Stimulated activated CD8-positive, alpha-beta memory T cell treated with anti-CD3 and anti-CD28 coated beads, Interleukin-4, amount 100 ng/mL, for 24 hours (primary cell): Measurements from ENCODE around the gene TMEM236.

ENCODE experiments used
- DNase-seq: peaks from one replicate; pipeline ENCODE4 v3.0.0-alpha.2; 2020; ENCODE audit warnings: low read depth

TMEM236 gene

DNA sequence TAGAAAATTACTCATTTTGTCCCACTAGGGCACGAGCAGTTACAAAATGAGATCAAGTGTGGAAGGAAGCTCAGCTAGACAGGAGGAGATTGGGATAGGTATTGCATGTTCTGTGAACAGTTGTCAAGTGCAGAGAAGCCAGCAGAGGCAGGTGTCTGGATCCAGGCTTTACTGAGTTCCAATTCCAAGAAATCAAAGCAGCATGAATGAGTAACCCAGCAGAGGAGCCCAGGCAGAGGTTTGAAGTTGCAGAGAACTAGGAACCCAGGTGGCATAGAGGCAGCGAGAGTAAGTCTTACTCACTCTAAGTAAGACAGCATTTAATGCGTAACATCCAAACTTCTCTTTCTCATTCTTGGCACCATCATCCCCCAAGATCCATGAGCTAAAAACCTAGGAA is 68.9 kb downstream of the TMEM236 start:
- no peak for DNase-seq

DNA sequence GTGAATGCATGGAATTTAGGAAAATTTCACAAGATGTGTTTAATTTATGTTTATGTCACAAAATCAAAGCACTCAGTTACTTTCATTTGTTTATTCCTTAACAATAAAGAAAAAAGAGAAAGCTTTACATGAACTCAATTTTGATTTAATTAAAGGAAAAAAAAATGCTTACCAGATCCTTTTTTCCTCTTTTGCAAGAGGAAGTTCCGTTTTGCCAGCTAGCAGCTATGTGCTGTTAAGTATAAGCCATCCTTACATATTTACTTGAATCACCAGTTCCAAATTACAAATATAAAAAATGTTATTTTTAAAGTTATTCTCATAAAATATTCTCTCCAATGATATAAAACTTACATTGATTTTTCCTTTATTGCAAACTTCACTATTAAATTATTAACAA is 69.9 kb downstream of the TMEM236 start:
- DNase-seq = no peak

DNA sequence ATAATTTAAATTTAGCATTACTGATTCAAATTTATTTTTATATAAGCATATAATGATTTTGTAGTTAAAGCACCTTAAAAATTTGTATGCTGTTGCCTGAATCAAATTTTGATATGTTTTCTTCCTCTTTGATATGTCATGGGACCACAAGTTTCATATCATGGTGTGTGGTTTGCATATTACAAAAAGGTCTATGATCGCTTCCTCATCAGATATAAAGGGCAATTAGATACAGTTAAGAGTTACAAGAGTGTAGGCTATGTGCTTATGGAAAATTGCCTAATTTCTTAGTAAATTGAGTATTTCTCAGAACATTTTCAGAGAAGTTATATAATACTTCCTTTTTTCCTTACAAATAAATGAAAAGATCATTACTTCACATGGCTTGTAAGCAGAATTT is 79.3 kb downstream of the TMEM236 start:
- DNase-seq = no peak

DNA sequence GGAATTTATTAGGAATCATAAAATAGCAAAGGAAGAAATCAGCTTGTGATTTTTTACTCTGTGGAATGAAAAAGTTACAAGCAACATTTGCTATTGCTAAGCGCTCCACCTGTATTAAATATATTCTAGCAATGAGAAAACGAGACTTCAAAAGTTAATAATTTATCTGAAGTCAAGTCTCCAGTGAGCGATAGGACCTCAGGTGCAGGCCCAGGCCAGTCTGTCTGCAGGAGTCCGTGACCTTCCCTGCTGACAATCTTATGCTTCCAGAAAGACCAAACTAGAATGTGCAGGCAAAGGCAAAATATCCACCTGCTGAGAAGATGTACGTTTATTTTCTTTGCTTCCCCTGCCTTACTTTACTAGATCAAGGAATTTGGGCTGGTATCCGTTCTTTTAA is 79.9 kb downstream of the TMEM236 start:
- DNase-seq = no peak

GRCh38 chr10:17833656-17834055 is 81.7 kb downstream of the TMEM236 start:
- no peak for DNase-seq

- DNase-seq = no peak
Observed at GRCh38 chr10:17835688-17836087, 83.7 kb downstream of the TMEM236 start.

GRCh38 chr10:17836942-17837341 is 84.9 kb downstream of the TMEM236 start:
- no peak for DNase-seq

DNA sequence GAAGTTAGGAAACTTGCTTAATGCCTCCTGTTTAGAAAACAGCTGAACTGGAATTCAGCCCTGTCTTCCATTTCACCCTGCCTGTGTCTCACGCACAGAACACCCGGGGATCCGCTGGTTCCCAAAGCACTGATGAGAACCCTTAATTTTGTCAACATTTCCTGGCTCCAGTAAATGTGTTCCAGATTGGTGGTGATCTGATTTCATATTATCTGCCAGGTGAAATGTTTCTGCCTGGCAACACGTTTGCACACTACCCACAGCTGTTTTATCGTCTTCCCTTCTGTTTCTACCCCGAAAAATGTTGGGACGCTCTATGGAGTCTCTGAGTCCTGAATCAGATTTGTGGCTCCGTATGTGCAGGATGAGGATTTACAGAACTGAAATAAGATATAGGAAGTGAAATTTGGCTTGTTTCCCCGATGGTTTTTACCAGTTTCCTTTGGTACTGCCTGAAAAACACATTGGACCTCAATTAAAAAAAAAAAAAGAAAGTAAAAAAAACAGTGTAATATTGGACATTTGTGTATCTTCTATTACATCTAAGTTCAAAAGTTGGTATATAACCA is 86.2 kb downstream of the TMEM236 start:
- DNase-seq = no peak

DNA sequence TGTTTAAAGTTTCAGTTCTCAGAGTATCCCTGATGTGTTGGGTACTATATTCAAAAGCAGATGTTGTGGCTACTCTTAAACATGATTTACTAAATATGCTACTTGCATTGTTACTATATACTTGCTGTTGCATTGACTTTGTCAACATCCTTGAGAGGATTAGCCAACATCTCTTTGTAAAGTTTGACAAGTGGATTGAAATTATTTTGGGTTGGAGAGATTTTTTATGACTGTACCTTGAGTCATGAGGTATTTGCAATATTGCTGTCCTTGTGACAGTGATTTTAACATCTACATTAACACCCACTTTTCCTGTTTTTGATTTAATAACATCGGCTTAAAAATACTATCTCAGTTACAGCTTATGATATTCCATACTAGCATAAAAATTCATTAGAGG is 89.0 kb downstream of the TMEM236 start:
- no peak for DNase-seq

GRCh38 chr10:17842641-17843040 is 90.6 kb downstream of the TMEM236 start:
- no peak for DNase-seq

DNA sequence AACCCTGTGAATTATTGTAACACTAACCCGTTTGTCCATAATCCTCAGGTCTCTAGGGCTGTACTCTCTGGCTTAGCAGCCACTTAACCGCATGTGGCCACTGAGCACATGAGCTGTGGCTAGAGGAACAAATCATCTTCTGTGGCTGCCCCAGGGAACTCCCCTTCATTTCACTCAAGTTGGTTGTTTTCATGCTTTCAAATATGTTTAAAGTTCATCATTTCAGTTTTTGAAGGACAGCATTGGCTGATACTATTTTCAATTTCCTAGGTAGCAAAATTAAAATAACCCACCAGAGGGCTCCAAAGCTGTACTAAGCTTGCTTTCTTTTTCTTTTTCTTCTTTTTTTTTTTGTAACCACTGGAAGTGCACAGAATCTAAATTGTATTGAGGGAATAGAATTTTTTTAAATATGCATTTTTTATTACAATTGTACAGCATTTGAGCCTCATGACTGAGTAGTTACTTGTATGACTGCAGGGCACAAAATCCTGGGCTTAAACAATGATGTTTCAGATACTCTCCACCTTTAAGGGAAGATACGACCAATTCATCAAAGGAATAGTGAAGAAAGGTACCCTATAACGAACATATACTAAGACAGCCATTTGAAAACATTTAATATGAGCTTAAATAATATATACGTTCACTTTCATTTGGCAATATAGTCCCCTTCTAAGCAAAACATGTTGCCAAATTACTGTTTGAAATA is 95.7 kb downstream of the TMEM236 start:
- no peak for DNase-seq

- DNase-seq = no peak
Observed at GRCh38 chr10:17848646-17849045, 96.6 kb downstream of the TMEM236 start.
